Vagina (tissue), 2 donors: ENCODE results near the gene USP54.

Experiments used
- CTCF ChIP-seq, 3 experiments: fragments of 450-650 bp in 2 of 3; fragments of 200-600 bp in 1 of 3; sonication (generic) in 1 of 3; IDR thresholded peaks; one replicate each; pipeline ENCODE4 v1.5.1; 2017 to 2019; ENCODE audit warnings: antibody characterized with exemption in 3 of 3, mild to moderate bottlenecking in 2 of 3, moderate library complexity in 2 of 3
- POLR2A ChIP-seq, 2 donors: fragments of 450-650 bp; IDR thresholded peaks; one replicate each; pipeline ENCODE4 v1.6.1; 2017; ENCODE audit warnings: antibody characterized with exemption in 2 of 2, mild to moderate bottlenecking in 2 of 2, moderate library complexity in 2 of 2
- POLR2AphosphoS5 ChIP-seq, 2 donors: sonication (generic); formaldehyde crosslinking; IDR thresholded peaks; one replicate each; pipeline ENCODE4 v1.9.0; 2017; ENCODE audit warnings: antibody characterized with exemption in 2 of 2, mild to moderate bottlenecking in 2 of 2, low read depth in 1 of 2; ENCODE audit not compliant: insufficient read depth in 1 of 2

- TF ChIP-seq CTCF (IDR thresholded peaks at IDR 0.05) (no peak), POLR2A (IDR thresholded peaks at IDR 0.05) (no peak), POLR2AphosphoS5 (IDR thresholded peaks at IDR 0.05; ENCODE audit: insufficient read depth in 1 of 2, low read depth in 1 of 2) (no peak)
These were observed 2.5 kb downstream of the USP54 start for GRCh38 chr10:73588656-73589055.
